Endothelial cell of umbilical vein (primary cell): ENCODE results near the gene RAB36. TPM values are rescaled to one million over a fixed set of nuclear protein-coding genes. Genes with fewer than 3 reads are reported as not detected.

ENCODE experiments used
- BruUV-seq: library from RNA; stranded (reverse); fragments of 400-500 nt; replicated peaks from 2 replicates; lab custom pipeline; 2021; lab: Mats Ljungman, UMichigan
- CTCF ChIA-PET: fragments of 300-600, 350-600 bp; sonication (Branson Sonifier 250); formaldehyde crosslinking; loops from one replicate; lab custom pipeline; 2021; ENCODE audit warnings: antibody characterized with exemption, inconsistent platforms; lab: Charles Lee
- POLR2A ChIA-PET: fragments of 300-600, 350-600 bp; sonication (Branson Sonifier 250); formaldehyde crosslinking; loops from one replicate; lab custom pipeline; 2021; ENCODE audit warnings: antibody characterized with exemption, inconsistent platforms; lab: Charles Lee
- DNase-seq: peaks from one replicate; pipeline ENCODE4 v3.0.0-alpha.2; 2011; ENCODE audit warnings: low read depth, low spot score
- FAIRE-seq: peaks from 2 replicates; lab custom pipeline; 2011; peaks lifted over from hg19 to GRCh38; lab: Jason Lieb, UNC
- H2AFZ ChIP-seq: 2 replicates; pipeline ENCODE4 v1.6.0; 2012; ENCODE audit warnings: low read depth, low read length, control low read depth, inconsistent platforms
- H3K27ac ChIP-seq: 2 replicates; pipeline ENCODE4 v1.5.1; 2011; ENCODE audit warnings: low read depth, mild to moderate bottlenecking, control low read depth, low read length, moderate library complexity; ENCODE audit not compliant: insufficient read depth
- H3K27me3 ChIP-seq, 2 experiments: 2 replicates each; pipeline versions ENCODE4 v1.6.0 to v1.6.1; 2011; ENCODE audit warnings: low read length in 2 of 2, mixed read lengths in 1 of 2; ENCODE audit not compliant: control insufficient read depth in 2 of 2, insufficient read depth in 2 of 2
- H3K36me3 ChIP-seq, 2 experiments: 2 replicates in 1 of 2; 3 replicates in 1 of 2; pipeline ENCODE4 v1.5.1; 2011; ENCODE audit warnings: low read length in 2 of 2, mild to moderate bottlenecking in 1 of 2, moderate library complexity in 1 of 2; ENCODE audit not compliant: control insufficient read depth in 2 of 2, insufficient read depth in 2 of 2; ENCODE audit errors: extremely low read depth in 1 of 2
- H3K4me1 ChIP-seq: 3 replicates; pipeline ENCODE4 v1.5.1; 2011; ENCODE audit warnings: mild to moderate bottlenecking, low read length; ENCODE audit not compliant: control insufficient read depth, insufficient read depth; ENCODE audit errors: extremely low read depth
- H3K4me2 ChIP-seq: 2 replicates; pipeline ENCODE4 v1.6.1; 2011; ENCODE audit warnings: low read length, control low read depth, mixed read lengths; ENCODE audit not compliant: insufficient read depth
- H3K4me3 ChIP-seq, 3 experiments: fragments of 200-600 bp in 1 of 3; sonication (generic), shearing (Covaris generic) in 1 of 3; replicated peaks in 1 of 3; 2 replicates each; pipeline ENCODE4 v1.5.1; 2011 to 2016; ENCODE audit warnings: control low read depth in 3 of 3, low read length in 3 of 3, mild to moderate bottlenecking in 2 of 3, inconsistent platforms in 1 of 3, low read depth in 1 of 3, moderate library complexity in 1 of 3; ENCODE audit not compliant: insufficient read depth in 1 of 3
- H3K79me2 ChIP-seq: 2 replicates; pipeline ENCODE4 v1.6.0; 2012; ENCODE audit warnings: low read length, inconsistent platforms; ENCODE audit not compliant: control insufficient read depth, insufficient read depth
- H3K9ac ChIP-seq: replicated peaks from 2 replicates; pipeline ENCODE3; 2011; ENCODE audit warnings: low read length, control low read depth; ENCODE audit not compliant: insufficient read depth; ENCODE audit errors: extremely low read depth
- H3K9me1 ChIP-seq: replicated peaks from 3 replicates; pipeline ENCODE4 v1.6.0; 2011; ENCODE audit warnings: mild to moderate bottlenecking, low read length; ENCODE audit not compliant: control insufficient read depth, insufficient read depth; ENCODE audit errors: extremely low read depth
- H3K9me3 ChIP-seq: replicated peaks from 2 replicates; pipeline ENCODE4 v1.5.1; 2012; ENCODE audit warnings: low read length, inconsistent platforms; ENCODE audit not compliant: control insufficient read depth, insufficient read depth
- H4K20me1 ChIP-seq: replicated peaks from 2 replicates; pipeline ENCODE3; 2011; ENCODE audit warnings: mild to moderate bottlenecking, low read length; ENCODE audit not compliant: control insufficient read depth, insufficient read depth; ENCODE audit errors: extremely low read depth
- CTCF ChIP-seq, 2 donors: IDR thresholded peaks; 1 replicate in 1 of 2; 2 replicates in 1 of 2; pipeline ENCODE4 v1.5.1; 2011; ENCODE audit warnings: low read length in 2 of 2, mild to moderate bottlenecking in 2 of 2, moderate library complexity in 2 of 2, control low read depth in 1 of 2, inconsistent platforms in 1 of 2, low read depth in 1 of 2; ENCODE audit not compliant: insufficient read depth in 1 of 2; ENCODE audit errors: extremely low read depth in 1 of 2
- EZH2 ChIP-seq: IDR thresholded peaks from 2 replicates; pipeline ENCODE4 v1.6.1; 2012; ENCODE audit warnings: borderline replicate concordance, low read depth, mild to moderate bottlenecking, moderate library complexity, low read length, inconsistent platforms; ENCODE audit not compliant: severe bottlenecking
- FOS ChIP-seq: IDR thresholded peaks from 2 replicates; pipeline ENCODE4 v1.6.1; 2011; ENCODE audit warnings: mild to moderate bottlenecking, low read length, moderate library complexity, borderline replicate concordance; ENCODE audit not compliant: insufficient read depth
- GATA2 ChIP-seq: IDR thresholded peaks from 2 replicates; pipeline ENCODE4 v1.7.0; 2011; ENCODE audit warnings: low read depth, mild to moderate bottlenecking, moderate library complexity, mixed read lengths, low read length; ENCODE audit not compliant: insufficient read length, insufficient read depth
- JUN ChIP-seq: IDR thresholded peaks from 2 replicates; pipeline ENCODE4 v1.6.1; 2011; ENCODE audit warnings: borderline replicate concordance, low read depth; ENCODE audit not compliant: insufficient read length, insufficient read depth
- MAX ChIP-seq: IDR thresholded peaks from 2 replicates; pipeline ENCODE4 v1.6.1; 2011; ENCODE audit not compliant: insufficient read depth, insufficient read length
- MYC ChIP-seq: IDR thresholded peaks from one replicate; pipeline ENCODE4 v1.6.1; 2011; ENCODE audit warnings: mild to moderate bottlenecking, low read depth, low read length
- POLR2A ChIP-seq: IDR thresholded peaks from 2 replicates; pipeline ENCODE4 v1.6.1; 2012; ENCODE audit warnings: low read depth, mild to moderate bottlenecking, control low read depth, low read length
- POLR2AphosphoS5 ChIP-seq: IDR thresholded peaks from 2 replicates; pipeline ENCODE4 v1.6.1; 2012; ENCODE audit warnings: low read depth, mild to moderate bottlenecking, control low read depth, low read length, moderate library complexity; ENCODE audit not compliant: insufficient read depth
- dilution Hi-C: fragments of 300-500 bp; cut with MboI; formaldehyde crosslinking; loops from one replicate; pipeline ENCODE4 v1.15.0; 2019; ENCODE audit warnings: low sequenced_read_pairs; ENCODE audit not compliant: extremely low pct_ligation_motif_present
- intact Hi-C: fragments of 100-400 bp; cut with micrococcal nuclease; formaldehyde crosslinking; loops from one replicate; pipeline ENCODE4 v1.10.0; 2022
- polyA plus RNA-seq, 4 experiments: library from polyadenylated mRNA; depleted of rRNA in 3 of 4; stranded (reverse) in 3 of 4; unstranded in 1 of 4; fragments of >200 nt; gene quantifications; 2 replicates each; pipeline versions ENCODE4 v1.2.1 to v1.2.3, GENCODE V29; 2011 to 2012; ENCODE audit warnings: missing spikeins in 1 of 4
- total RNA-seq: library from RNA; stranded (reverse); gene quantifications from 2 replicates; pipeline ENCODE4 v1.2.3, GENCODE V29; 2021

Gene RAB36
- total and polyA plus RNA-seq, 2 donors (not counting 3 experiments of a cell fraction or from before 2014, with no cell fraction given): 2.7 to 3.1 TPM

GRCh38 chr22:23187871-23188700 is 42.8 kb downstream of the RAB36 start:
- DNase-seq: peak; percentile 82
- peak overlapping the region; percentile 41 for H3K9ac ChIP-seq
- H3K79me2 ChIP-seq: peaks cover 100% of the 10 kb centered on the region
- no peaks in the 10 kb centered on the region for H4K20me1 ChIP-seq
- no peak overlapping the region for H3K4me3 ChIP-seq
- intact Hi-C loops: no loop called here
- FAIRE-seq: peak; percentile 95
- H3K9me3 ChIP-seq: no peaks in the 10 kb centered on the region
- peaks cover 7% of the 10 kb centered on the region in 2 experiments for H3K36me3 ChIP-seq
- peak overlapping the region; percentile 45 for H3K4me2 ChIP-seq
- no peak overlapping the region for H2AFZ ChIP-seq
- H3K4me1 ChIP-seq: peaks cover 47% of the 10 kb centered on the region
- dilution Hi-C loops: no loop called here
- BruUV-seq: no TSS peak
- H3K27me3 ChIP-seq: no peaks in the 10 kb centered on the region
- TF ChIP-seq FOS: peak; percentile 61
- peak; percentile 17 for TF ChIP-seq GATA2
- TF ChIP-seq POLR2AphosphoS5: no peak
- peak; percentile 60 for TF ChIP-seq MYC
- TF ChIP-seq JUN: no peak
- CTCF ChIA-PET: interaction anchor here (1.0 to 3.5 kb wide), 7 partner anchors 23 to 102 kb away, joined by 3 to 22 read pairs (median 3); no protein-coding TSS in a partner anchor
- no peaks in the 10 kb centered on the region for H3K9me1 ChIP-seq
- POLR2A ChIA-PET: interaction anchor here (0.5 kb wide), 1 partner anchor 12 kb away, joined by 6 read pairs; no protein-coding TSS in a partner anchor
- H3K27ac ChIP-seq: peak overlapping the region; percentile 80

GRCh38 chr22:23190526-23190925 is 45.2 kb downstream of the RAB36 start:
- H4K20me1 ChIP-seq: peaks cover 5% of the 10 kb centered on the region
- H3K79me2 ChIP-seq: peaks cover 97% of the 10 kb centered on the region
- CTCF ChIA-PET: no interaction called here

More at GRCh38 chr22:23190526-23190925, 45.2 kb downstream of the RAB36 start:
- H3K4me1 ChIP-seq: peaks cover 31% of the 10 kb centered on the region
- no peaks in the 10 kb centered on the region for H3K9me3 ChIP-seq
- POLR2A ChIA-PET: no interaction called here
- intact Hi-C loops: no loop called here
- H3K4me3 ChIP-seq: no peak overlapping the region
- peaks cover 6 to 7% of the 10 kb centered on the region in 2 experiments for H3K36me3 ChIP-seq
- H3K9me1 ChIP-seq: no peaks in the 10 kb centered on the region
- no peak overlapping the region for H3K27ac ChIP-seq
- no peak overlapping the region for H3K4me2 ChIP-seq
- TF ChIP-seq MYC: no peak
- no peak for TF ChIP-seq POLR2AphosphoS5
- TF ChIP-seq MAX: no peak
- no peak for TF ChIP-seq GATA2
- no peak for TF ChIP-seq JUN
- no peak for TF ChIP-seq CTCF (IDR thresholded peaks at IDR 0.05; ENCODE audit: extremely low read depth in 1 of 2, insufficient read depth in 1 of 2, low read depth in 1 of 2, low read length in 2 of 2)
- no peak for TF ChIP-seq FOS
- TF ChIP-seq EZH2: no peak
- no peak for TF ChIP-seq POLR2A
- H2AFZ ChIP-seq: no peak overlapping the region
- no TSS peak for BruUV-seq
- DNase-seq (no peak), FAIRE-seq (no peak)
- dilution Hi-C loops: no loop called here
- H3K9ac ChIP-seq: no peak overlapping the region
- H3K27me3 ChIP-seq: no peaks in the 10 kb centered on the region
